Gastroesophageal sphincter (tissue), 4 donors: ENCODE results near the gene ZNF570. TPM values are rescaled to one million over a fixed set of nuclear protein-coding genes. Genes with fewer than 3 reads are reported as not detected.

ENCODE experiments used
- ATAC-seq: fragments of 150-250 bp; one replicate; pipeline ENCODE4 v1.9.1; 2016; ENCODE audit warnings: mild to moderate bottlenecking, moderate library complexity
- H3K27ac ChIP-seq, 4 donors: fragments of 200-600 bp; sonication (generic) in 3 of 4; 1 replicate in 3 of 4; 2 replicates in 1 of 4; pipeline ENCODE4 v1.5.1; 2016 to 2019
- H3K27me3 ChIP-seq: fragments of 200-600 bp; sonication (generic); one replicate; pipeline ENCODE4 v1.5.1; 2019
- H3K36me3 ChIP-seq, 2 donors: fragments of 200-600 bp; sonication (generic); one replicate each; pipeline ENCODE4 v1.5.1; 2019; ENCODE audit warnings: control low read depth in 1 of 2
- H3K4me1 ChIP-seq, 3 donors: fragments of 200-600 bp; sonication (generic); 1 replicate in 2 of 3; 2 replicates in 1 of 3; pipeline ENCODE4 v1.5.1; 2016 to 2019; ENCODE audit warnings: control low read depth in 2 of 3
- H3K4me3 ChIP-seq, 2 donors: fragments of 200-600 bp; sonication (generic); one replicate each; pipeline ENCODE4 v1.5.1; 2019; ENCODE audit warnings: mild to moderate bottlenecking in 1 of 2, moderate library complexity in 1 of 2
- H3K9me3 ChIP-seq, 3 donors: fragments of 200-600 bp; sonication (generic); one replicate each; pipeline ENCODE4 v1.5.1; 2017 to 2019; ENCODE audit warnings: control low read depth in 2 of 3
- EP300 ChIP-seq: sonication (generic); formaldehyde crosslinking; IDR thresholded peaks from one replicate; pipeline ENCODE4 v1.6.1; 2017; ENCODE audit warnings: antibody characterized with exemption, mild to moderate bottlenecking
- POLR2A ChIP-seq, 2 donors: fragments of 450-650 bp; IDR thresholded peaks; one replicate each; pipeline ENCODE4 v1.6.1; 2017; ENCODE audit warnings: antibody characterized with exemption in 2 of 2, mild to moderate bottlenecking in 2 of 2, moderate library complexity in 1 of 2
- POLR2AphosphoS5 ChIP-seq: sonication (generic); formaldehyde crosslinking; IDR thresholded peaks from one replicate; pipeline ENCODE4 v1.6.1; 2017; ENCODE audit warnings: antibody characterized with exemption
- whole genome bisulfite sequencing, 2 donors: methylation state at CpG; one replicate each; pipeline ENCODE4 v1.1.5; 2018; ENCODE audit warnings: low coverage in 1 of 2; 5-methylcytosine and 5-hydroxymethylcytosine counted together
- total RNA-seq, 4 donors: library from RNA; depleted of rRNA; stranded (reverse); fragments of >200 nt; gene quantifications; one replicate each; pipeline ENCODE4 v1.1.0, GENCODE V29; 2016
- TF ChIP-seq, protein P1 (sequence below), 4 experiments: fragments of 200-600 bp in 2 of 4; fragments of 450-650 bp in 2 of 4; sonication (generic) in 1 of 4; IDR thresholded peaks; one replicate each; pipeline ENCODE4 v1.5.1; 2017 to 2019; ENCODE audit warnings: antibody characterized with exemption in 4 of 4, mild to moderate bottlenecking in 2 of 4, moderate library complexity in 2 of 4

ZNF570 gene
- total RNA-seq, 4 donors from 2014 or later: 8.1 to 12.1 (median 8.3) TPM

DNA sequence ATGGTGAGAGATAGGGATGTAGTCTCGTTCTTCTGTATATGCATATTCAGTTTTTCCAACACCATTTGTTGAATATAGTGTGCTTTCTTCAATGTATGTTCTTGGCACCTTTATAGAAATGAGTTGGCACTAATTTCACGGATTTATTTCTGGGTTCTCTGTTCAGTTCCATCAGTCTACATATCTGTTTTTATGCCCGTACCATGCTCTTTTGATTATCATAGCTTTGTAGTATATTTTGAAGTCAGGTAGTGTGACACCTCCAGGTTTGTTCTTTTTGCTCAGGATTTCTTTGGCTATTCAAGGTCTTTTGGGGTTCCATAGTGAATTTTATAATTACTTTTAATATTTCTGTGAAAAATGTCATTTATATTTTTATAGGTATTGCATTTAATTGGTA, 23.1 kb downstream of the ZNF570 start:
- Histone ChIP-seq H3K9me3 (peaks cover 0 to 82% (median 5%) of the 10 kb centered on the region in 3 donors), H3K4me1 (no peaks in the 10 kb centered on the region), H3K36me3 (no peaks in the 10 kb centered on the region), H3K4me3 (no peak overlapping the region), H3K27ac (no peak overlapping the region), H3K27me3 (no peaks in the 10 kb centered on the region)
- TF ChIP-seq POLR2A (IDR thresholded peaks at IDR 0.05): no peak
- TF ChIP-seq POLR2AphosphoS5: no peak
- no peak for TF ChIP-seq EP300
- TF ChIP-seq, protein P1, sequence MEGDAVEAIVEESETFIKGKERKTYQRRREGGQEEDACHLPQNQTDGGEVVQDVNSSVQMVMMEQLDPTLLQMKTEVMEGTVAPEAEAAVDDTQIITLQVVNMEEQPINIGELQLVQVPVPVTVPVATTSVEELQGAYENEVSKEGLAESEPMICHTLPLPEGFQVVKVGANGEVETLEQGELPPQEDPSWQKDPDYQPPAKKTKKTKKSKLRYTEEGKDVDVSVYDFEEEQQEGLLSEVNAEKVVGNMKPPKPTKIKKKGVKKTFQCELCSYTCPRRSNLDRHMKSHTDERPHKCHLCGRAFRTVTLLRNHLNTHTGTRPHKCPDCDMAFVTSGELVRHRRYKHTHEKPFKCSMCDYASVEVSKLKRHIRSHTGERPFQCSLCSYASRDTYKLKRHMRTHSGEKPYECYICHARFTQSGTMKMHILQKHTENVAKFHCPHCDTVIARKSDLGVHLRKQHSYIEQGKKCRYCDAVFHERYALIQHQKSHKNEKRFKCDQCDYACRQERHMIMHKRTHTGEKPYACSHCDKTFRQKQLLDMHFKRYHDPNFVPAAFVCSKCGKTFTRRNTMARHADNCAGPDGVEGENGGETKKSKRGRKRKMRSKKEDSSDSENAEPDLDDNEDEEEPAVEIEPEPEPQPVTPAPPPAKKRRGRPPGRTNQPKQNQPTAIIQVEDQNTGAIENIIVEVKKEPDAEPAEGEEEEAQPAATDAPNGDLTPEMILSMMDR (IDR thresholded peaks at IDR 0.05): no peak
- WGBS, 2 donors: 57 to 58% methylated on average over 3 of the region's 3 CpGs
- no peak for ATAC-seq

GRCh38 chr19:37505958-37506386, 36.8 kb downstream of the ZNF570 start:
- Histone ChIP-seq H3K27me3 (no peaks in the 10 kb centered on the region), H3K4me3 (peak overlapping the region; percentile 65 to 72), H3K36me3 (peaks cover 0 to 23% of the 10 kb centered on the region in 2 donors), H3K4me1 (peaks cover 0 to 22% (median 4%) of the 10 kb centered on the region in 3 donors), H3K27ac (peak overlapping the region; percentile 79 to 90 (median 90)), H3K9me3 (peaks cover 0 to 6% (median 0%) of the 10 kb centered on the region in 3 donors)
- ATAC-seq: peak; percentile 6
- TF ChIP-seq POLR2A (IDR thresholded peaks at IDR 0.05) (no peak), EP300 (no peak), POLR2AphosphoS5 (no peak)
- TF ChIP-seq, protein P1 (IDR thresholded peaks at IDR 0.05): no peak
- WGBS, 2 donors: 0% methylated on average over 9 to 11 of the region's 12 CpGs

GRCh38 chr19:37506387-37507166, 37.4 kb downstream of the ZNF570 start, which contains the start of gene ZNF793:
Gene ZNF793 (plus strand): TSS chr19:37506939. CDS start chr19:37523440, 16,501 bp downstream.
- Histone ChIP-seq H3K27ac (peak within 1 kb of the TSS; percentile 79 to 90 (median 90)), H3K4me3 (peak within 1 kb of the TSS; percentile 65 to 72), H3K27me3 (no peaks in the 10 kb centered on the region), H3K9me3 (peaks cover 0 to 6% (median 0%) of the 10 kb centered on the region in 3 donors), H3K36me3 (peaks cover 0 to 29% of the 10 kb centered on the region in 2 donors), H3K4me1 (peaks cover 0 to 22% (median 4%) of the 10 kb centered on the region in 3 donors)
- peak; percentile 91 for ATAC-seq
- WGBS, 2 donors: 0% methylated on average over 21 to 25 of the region's 40 CpGs
- TF ChIP-seq POLR2AphosphoS5: peak; percentile 84
- TF ChIP-seq POLR2A (IDR thresholded peaks at IDR 0.05): peak in 1 of 2 donors; percentile 18
- TF ChIP-seq, protein P1 (IDR thresholded peaks at IDR 0.05): peak in 1 of 4 experiments; percentile 7
- no peak for TF ChIP-seq EP300

- H3K4me3 ChIP-seq: peak overlapping the region; percentile 65 to 72
- peak overlapping the region; percentile 79 to 90 (median 90) for H3K27ac ChIP-seq
- H3K4me1 ChIP-seq: peaks cover 0 to 22% (median 4%) of the 10 kb centered on the region in 3 donors
- WGBS, 2 donors: 0 to 3% methylated on average over 6 to 9 of the region's 9 CpGs
- peaks cover 0 to 6% (median 0%) of the 10 kb centered on the region in 3 donors for H3K9me3 ChIP-seq
- ATAC-seq: no peak
- H3K36me3 ChIP-seq: peaks cover 0 to 34% of the 10 kb centered on the region in 2 donors
- TF ChIP-seq EP300 (no peak), POLR2AphosphoS5 (no peak)
- TF ChIP-seq, protein P1 (IDR thresholded peaks at IDR 0.05): no peak
- no peaks in the 10 kb centered on the region for H3K27me3 ChIP-seq
Observed at GRCh38 chr19:37507167-37507464, 38.0 kb downstream of the ZNF570 start.
